CD4-positive, alpha-beta T cell treated with Interleukin-6 for 4 hours (primary cell): ENCODE measurements around the gene PDE5A.
"Not testable (repeated sequence)": the region's sequence is repeated elsewhere in the genome, so short reads cannot be mapped to it uniquely, and the experiment has no call there.

Source experiments
- DNase-seq: peaks from one replicate; pipeline ENCODE4 v3.0.0-alpha.2; 2020; ENCODE audit warnings: mixed read lengths

The PDE5A gene

DNA sequence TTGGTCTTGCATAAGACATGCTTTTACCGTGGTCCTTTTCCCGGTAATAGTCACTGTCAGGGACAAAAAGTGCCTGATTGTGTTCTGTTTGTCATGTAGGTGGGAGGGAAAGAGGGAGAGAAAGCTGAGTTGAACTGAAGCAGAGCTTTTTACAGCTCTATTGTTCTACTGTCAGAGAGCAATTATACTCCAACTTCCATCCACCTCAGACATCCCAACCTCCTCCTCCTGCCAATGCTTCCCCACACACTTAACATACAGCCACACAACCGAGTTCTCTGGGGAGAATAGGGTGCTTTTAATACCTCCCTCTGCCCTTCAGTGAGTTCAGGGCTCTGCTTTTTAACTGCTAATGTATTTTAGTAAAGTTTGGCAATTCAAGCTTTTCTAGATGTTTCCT lies 159.6 kb downstream of the PDE5A start:
- DNase-seq: not testable (repeated sequence)

DNA sequence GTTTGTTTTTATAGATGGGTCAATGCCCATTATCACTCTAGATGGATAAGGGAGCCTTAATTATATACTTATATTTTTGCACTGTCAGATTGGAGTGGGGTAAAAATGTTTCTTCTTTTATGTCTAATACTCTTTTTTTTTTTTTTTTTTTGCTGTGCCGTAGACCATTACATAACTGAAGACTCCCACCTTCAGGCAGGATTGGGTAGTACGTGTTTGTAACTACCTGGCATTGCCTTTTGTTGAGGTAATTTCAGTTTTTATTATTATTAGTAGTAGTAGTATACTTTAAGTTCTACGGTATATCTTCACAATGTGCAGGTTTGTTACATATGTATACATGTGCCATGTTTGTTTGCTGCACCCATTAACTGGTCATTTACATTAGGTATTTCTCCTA lies 165.9 kb downstream of the PDE5A start:
- DNase-seq: peak; percentile 51

DNA sequence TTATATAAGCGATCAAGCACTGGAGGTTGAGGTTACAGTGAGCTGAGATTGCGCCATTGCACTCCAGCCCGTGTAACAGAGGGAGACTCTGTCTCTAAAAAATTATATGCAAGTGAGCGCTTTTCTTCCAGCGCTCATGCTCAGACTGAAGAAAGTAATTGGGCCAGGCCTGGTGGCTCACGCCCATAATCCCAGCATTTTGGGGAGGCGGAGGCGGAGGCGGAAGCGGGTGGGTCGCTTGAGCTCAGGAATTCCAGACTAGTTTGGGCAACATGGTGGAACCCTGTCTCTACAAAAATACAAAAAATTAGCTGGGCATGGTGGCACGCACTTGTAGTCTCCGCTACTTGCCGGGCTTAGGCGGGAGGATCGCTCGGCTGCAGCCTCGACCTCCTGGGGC lies 172.9 kb downstream of the PDE5A start:
- peak; percentile 3 for DNase-seq

DNA sequence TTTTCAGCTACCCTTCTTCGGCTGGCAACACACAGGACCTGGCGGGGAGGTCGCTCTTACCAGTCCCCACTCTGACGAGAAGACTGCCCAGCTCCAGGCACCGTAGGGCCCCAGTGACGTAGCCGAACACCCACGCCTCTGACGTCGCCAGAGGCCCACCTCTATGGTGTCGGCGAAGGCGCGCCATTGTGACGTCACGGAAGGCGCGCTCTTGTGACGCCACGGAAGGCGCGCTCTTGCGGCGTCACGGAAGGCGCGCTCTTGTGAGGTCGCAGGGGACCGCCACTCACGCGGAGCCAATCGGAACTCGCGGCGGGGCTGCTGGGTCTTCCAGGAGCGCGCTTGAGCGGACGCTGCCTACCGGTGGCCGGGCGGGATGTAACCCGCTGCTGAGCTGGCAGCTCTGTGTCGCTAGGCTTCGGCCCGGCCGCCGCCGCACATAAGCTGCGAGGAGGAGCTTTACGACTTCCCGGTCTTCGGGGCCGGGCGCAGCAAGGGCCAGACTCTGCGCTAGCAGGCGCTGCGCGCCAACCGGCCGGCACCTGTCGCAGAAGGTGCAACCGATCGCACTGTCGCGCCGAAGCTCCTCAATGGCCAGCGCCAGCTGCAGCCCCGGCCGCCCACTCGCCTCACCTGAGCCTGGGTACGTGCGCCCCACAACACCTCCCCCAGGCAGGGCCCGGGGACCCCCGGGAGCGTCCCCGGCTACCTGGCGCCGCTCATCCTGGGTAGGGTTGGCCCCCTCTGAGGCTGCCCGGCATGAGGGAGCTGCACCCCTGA lies 173.9 kb downstream of the PDE5A start:
- peak; percentile 94 for DNase-seq

DNA sequence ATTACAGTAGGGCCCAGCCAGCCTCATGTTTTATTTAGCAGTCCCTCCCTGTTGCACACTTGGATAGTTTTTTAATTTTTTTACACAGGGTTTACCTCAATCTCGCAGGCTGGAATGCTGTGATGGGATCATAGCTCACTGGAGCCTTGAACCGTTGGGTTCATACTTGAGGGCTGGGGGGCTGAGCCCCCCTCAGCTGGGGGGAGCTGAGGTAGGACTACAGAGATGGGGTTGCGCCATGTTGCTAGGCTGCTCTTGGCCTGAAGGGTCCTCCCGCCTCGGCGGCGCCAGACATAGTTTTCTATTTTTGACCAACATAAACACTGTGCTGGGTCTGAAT lies 174.5 kb downstream of the PDE5A start:
- DNase-seq: not testable (repeated sequence)

DNA sequence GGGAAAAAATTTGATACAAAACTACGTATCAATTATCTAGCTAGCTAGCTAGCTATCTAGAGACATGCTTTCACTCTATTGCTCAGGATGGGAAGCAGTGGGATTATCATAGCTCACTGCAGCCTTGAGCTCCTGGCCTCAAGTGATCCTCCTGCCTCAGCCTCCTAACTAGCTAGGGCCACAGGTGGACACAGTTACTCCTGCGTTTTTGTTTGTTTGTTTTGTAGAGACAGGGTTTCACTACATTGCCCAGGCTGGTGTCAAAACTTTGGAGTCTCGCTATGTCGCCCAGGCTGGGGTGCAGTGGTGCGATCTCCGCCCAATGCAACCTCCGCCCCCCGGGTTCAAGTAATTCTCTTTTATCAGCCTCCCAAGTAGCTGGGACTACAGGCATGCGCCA lies 175.3 kb downstream of the PDE5A start:
- DNase-seq: not testable (repeated sequence)

DNA sequence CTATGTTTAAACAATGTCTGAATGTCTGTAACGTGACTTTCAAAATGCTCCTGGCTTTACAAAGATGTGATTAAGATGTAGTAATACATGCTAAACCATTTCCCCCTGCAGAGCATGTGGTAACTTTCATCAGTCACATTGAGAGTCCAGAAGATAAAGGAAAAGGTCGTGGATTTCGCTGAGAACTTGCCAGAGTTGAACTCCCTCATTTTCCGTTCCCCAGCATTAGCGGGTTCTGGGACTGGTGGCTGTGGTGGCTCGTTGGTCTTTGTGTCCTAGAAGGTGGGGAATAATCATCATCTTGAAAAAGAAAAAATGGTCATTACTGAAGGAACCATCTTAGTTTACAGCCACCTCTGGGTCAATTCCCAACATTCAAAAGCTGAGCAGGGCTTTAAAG lies 178.8 kb downstream of the PDE5A start:
- DNase-seq: not testable (repeated sequence)
